ENCODE results near the gene ABCC1.
"Not testable (repeated sequence)": the region's sequence is repeated elsewhere in the genome, so short reads cannot be mapped to it uniquely, and the experiment has no call there.

ABCC1 gene

DNA sequence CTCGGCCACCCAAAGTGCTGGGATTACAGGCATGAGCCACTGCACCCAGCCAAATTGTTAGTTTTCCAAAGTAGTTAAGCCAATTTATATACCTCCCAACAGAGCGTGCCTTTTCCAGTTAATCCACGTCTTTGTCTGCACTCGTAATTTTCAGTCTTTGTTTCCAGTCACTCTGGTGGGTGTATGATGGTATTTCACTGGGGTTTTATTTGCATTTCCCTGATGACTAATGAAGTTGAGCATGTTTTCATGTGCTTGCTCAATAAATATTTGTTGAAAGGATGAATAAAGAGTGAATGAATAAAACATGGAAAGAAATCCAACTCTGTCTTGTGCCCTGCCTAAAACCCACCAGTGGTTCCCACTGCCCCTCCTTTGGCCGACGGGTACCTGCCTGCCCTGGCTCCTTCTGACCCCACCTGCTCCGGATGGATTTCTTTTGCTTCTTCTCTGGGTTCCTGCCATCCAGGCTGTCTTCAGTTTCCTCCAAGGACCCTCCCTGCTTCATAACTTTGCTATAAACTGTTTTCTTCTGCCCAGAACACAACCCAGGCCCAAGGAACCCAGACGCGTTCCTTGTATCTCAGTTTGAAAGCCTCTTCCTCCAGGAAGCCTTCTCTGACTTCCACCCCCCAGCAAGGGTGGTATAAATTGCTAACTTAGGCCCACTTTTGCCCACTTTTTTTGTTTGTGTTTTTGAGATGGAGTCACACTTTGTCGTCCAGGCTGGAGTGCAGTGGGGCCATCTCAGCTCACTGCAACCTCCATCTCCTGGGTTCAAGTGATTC, 3.0 kb upstream of the ABCC1 start:
- DNase-seq = no peak

- no peak for DNase-seq
These were observed 1.4 kb upstream of the ABCC1 start for GRCh38 chr16:15947983-15948509.

DNA sequence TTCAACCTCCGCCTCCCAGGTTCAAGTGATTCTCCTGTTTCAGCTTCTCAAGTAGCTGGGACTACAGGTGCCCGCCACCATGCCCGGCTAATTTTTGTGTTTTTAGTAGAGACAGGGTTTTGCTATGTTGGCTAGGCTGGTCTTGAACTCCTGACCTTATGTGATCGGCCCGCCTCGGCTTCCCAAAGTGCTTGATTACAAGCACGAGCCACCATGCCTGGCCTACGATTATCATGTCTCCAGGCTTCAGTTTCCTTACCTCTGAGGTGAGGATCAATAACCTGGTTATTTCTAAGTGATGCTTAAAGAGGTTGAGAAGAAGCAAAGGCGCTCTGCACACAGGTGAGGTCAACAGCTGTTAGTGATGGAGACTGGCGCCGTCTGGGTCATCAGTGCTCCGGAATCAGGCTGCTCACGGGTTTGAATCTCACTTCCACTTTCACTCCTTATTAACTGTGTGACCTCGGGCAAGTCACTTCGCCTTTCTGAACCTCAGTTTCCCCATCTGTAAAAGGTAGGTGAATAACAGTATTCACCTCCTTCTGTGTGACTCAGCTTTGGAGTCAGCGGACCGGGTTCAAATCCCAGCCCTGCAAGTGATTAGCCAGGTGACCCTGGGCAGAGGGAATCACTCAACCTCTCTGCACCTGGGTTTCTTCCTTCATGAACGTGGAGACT, 745 bp upstream of the ABCC1 start:
- no peak for DNase-seq

GRCh38 chr16:15950161-15950854, 892 bp downstream of the ABCC1 start:
- no peak for DNase-seq

DNA sequence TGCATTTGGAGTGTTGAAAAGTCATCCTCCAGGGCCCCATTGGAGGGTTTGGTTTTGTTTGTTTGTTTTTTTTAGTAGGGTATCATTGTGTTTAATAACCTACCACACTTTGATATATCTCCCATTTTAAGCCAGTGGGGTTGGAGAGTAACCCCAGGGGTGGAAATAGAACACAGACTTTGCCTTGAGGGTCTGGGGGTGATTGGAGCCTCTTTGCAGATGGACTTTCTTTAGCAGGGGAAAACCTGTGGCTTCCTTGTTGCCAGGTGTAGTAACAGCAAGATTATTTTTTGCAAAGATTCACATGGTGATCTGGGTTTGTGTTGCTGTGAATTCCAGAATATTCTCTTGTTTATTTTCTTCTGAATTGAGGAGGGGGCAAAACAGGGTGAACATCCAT, 1.5 kb downstream of the ABCC1 start:
- no peak for DNase-seq

- DNase-seq = no peak
These were observed 2.4 kb downstream of the ABCC1 start for GRCh38 chr16:15951852-15952251.

GRCh38 chr16:15952265-15952711, 2.9 kb downstream of the ABCC1 start:
- no peak for DNase-seq

- no peak for DNase-seq
These were observed 4.1 kb downstream of the ABCC1 start for GRCh38 chr16:15953477-15953876.

- DNase-seq = no peak
These were observed 4.8 kb downstream of the ABCC1 start for GRCh38 chr16:15953929-15954813.

- no peak for DNase-seq
These were observed 5.4 kb downstream of the ABCC1 start for GRCh38 chr16:15954814-15955151.

DNA sequence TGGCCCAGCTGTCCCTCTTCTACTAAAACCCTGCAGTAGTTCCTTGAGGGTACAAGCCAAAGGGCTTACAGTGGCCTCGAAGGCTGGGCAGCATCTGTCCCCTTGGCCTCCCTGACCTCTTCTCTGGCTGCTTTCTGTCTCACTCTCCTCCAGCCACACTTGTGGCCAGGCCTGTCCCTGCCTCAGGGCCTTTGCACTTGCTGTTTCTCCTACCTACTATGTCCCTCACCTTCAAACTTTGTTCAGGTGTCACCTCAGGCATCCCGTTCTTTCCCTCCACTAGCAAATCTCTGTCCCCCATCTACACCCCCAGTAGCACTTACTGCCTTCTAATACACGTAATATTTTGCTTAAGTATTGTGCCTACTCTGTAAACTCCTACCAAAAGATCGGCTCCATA, 6.0 kb downstream of the ABCC1 start:
- DNase-seq = no peak

GRCh38 chr16:15956106-15956505, 6.7 kb downstream of the ABCC1 start:
- not testable (repeated sequence) for DNase-seq

GRCh38 chr16:15958703-15959348, 9.4 kb downstream of the ABCC1 start:
- DNase-seq = no peak

GRCh38 chr16:15960124-15960971, 10.9 kb downstream of the ABCC1 start:
- no peak for DNase-seq

GRCh38 chr16:15961060-15961511, 11.7 kb downstream of the ABCC1 start:
- DNase-seq = no peak

GRCh38 chr16:15961571-15962090, 12.2 kb downstream of the ABCC1 start:
- no peak for DNase-seq

- DNase-seq = no peak
These were observed 14.0 kb downstream of the ABCC1 start for GRCh38 chr16:15963307-15963910.

- no peak for DNase-seq
These were observed 17.0 kb downstream of the ABCC1 start for GRCh38 chr16:15966420-15966819.

DNA sequence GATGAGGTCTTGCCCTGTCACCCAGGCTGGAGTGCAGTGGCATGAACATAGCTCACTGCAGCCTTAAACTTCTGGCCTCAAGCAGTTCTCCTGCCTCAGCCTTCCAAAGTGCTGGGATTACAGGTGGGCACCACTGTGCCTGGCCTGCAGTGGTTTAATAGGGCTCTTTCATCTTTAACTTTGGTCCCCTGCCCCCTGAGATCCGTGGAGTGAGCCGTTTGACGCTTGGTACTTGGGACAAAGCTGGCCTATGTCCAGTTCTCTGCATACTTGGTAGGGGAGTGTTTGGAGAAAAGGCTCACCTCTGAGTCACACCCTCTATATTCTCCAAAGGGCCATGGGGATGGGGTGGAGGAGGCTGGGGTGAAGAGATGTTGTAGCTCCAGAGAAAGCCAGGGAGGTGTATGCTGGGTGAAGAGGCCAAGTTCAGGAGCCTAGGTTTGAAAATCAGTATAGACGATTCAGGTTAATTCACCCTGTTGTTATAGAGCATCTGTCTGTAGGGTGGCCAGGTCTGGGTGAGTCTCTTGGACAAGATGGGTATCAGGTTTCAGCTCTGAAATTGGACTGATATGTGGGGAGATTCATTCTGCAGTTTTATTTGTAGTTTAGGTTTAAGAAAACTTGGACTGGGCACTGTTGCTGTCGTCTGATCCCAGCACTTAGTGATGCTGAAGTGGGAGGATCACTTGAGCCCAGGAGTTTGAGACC, 17.6 kb downstream of the ABCC1 start:
- DNase-seq = no peak

All from GOT3 (cell line).